IMR-90 (cell line): Measurements from ENCODE around the gene CCSER1.

Experiments
- CEBPB ChIP-seq: IDR thresholded peaks from 2 replicates; pipeline ENCODE4 v1.6.1; 2012; ENCODE audit warnings: low read depth, low read length, improper control_type of control experiment
- CTCF ChIP-seq: conservative IDR thresholded peaks from 2 replicates; pipeline ENCODE4 v1.5.1; 2012; ENCODE audit warnings: mild to moderate bottlenecking, low read depth, low read length, improper control_type of control experiment
- FOS ChIP-seq: fragments of 150-350 bp; IDR thresholded peaks from 2 replicates; pipeline ENCODE4 v1.6.1; 2016; ENCODE audit warnings: low read depth, low read length
- MAFK ChIP-seq: IDR thresholded peaks from 2 replicates; pipeline ENCODE4 v1.6.1; 2012; ENCODE audit warnings: low read depth, low read length, improper control_type of control experiment
- POLR2A ChIP-seq: IDR thresholded peaks from 2 replicates; pipeline ENCODE4 v1.6.1; 2012; ENCODE audit warnings: mild to moderate bottlenecking, low read depth, low read length
- RAD21 ChIP-seq: IDR thresholded peaks from 2 replicates; pipeline ENCODE4 v1.6.1; 2012; ENCODE audit warnings: low read length, improper control_type of control experiment
- RFX5 ChIP-seq: IDR thresholded peaks from 2 replicates; pipeline ENCODE4 v1.8.0; 2012; ENCODE audit warnings: low read depth, mild to moderate bottlenecking, low read length, moderate library complexity
- USF2 ChIP-seq: fragments of 150-350 bp; IDR thresholded peaks from 2 replicates; pipeline ENCODE4 v1.6.1; 2017; ENCODE audit warnings: mild to moderate bottlenecking, antibody characterized with exemption, low read length, low read depth

- TF ChIP-seq USF2 = no peak
- TF ChIP-seq POLR2A = no peak
- no peak for TF ChIP-seq CTCF
- TF ChIP-seq RFX5 = no peak
- TF ChIP-seq CEBPB = no peak
- TF ChIP-seq FOS = no peak
- no peak for TF ChIP-seq RAD21
- TF ChIP-seq MAFK = no peak
Measured at GRCh38 chr4:91282217-91282616, 1155.0 kb downstream of the CCSER1 start.
